Neural crest cell (in vitro differentiated cells): ENCODE measurements around the gene CACNA1A. TPM values are rescaled to one million over a fixed set of nuclear protein-coding genes. Genes with fewer than 3 reads are reported as not detected.

Experiments used
- DNase-seq: peaks from one replicate; pipeline ENCODE4 v3.0.0; 2021; ENCODE audit warnings: low read depth, mixed read lengths, low spot score
- H3K27ac Mint-ChIP-seq: one replicate; pipeline ENCODE4 v1.8.0; 2021; ENCODE audit warnings: mild to moderate bottlenecking, mixed read lengths; ENCODE audit not compliant: unreplicated experiment
- H3K27me3 Mint-ChIP-seq: 2 replicates; pipeline ENCODE4 v1.8.0; 2021; ENCODE audit warnings: low read depth, mild to moderate bottlenecking, mixed read lengths
- H3K36me3 Mint-ChIP-seq: 2 replicates; pipeline ENCODE4 v1.8.0; 2021; ENCODE audit warnings: low read depth, mild to moderate bottlenecking, mixed read lengths
- H3K4me1 Mint-ChIP-seq: 2 replicates; pipeline ENCODE4 v1.8.0; 2021; ENCODE audit warnings: mixed read lengths
- H3K4me3 Mint-ChIP-seq: one replicate; pipeline ENCODE4 v1.8.0; 2021; ENCODE audit warnings: mild to moderate bottlenecking, mixed read lengths
- H3K9me3 Mint-ChIP-seq: 2 replicates; pipeline ENCODE4 v1.8.0; 2021; ENCODE audit warnings: mixed read lengths
- total RNA-seq: library from RNA; stranded (reverse); gene quantifications from 2 replicates; pipeline ENCODE4 v1.2.1, GENCODE V29; 2021
- TF ChIP-seq, protein P1 (sequence below): fragments of 200-600 bp; sonication (generic); conservative IDR thresholded peaks from 2 replicates; pipeline ENCODE4 v1.5.0; 2021; ENCODE audit warnings: antibody characterized with exemption, mild to moderate bottlenecking

The CACNA1A gene
- total RNA-seq, 1 donor from 2014 or later = 2.8 TPM

DNA sequence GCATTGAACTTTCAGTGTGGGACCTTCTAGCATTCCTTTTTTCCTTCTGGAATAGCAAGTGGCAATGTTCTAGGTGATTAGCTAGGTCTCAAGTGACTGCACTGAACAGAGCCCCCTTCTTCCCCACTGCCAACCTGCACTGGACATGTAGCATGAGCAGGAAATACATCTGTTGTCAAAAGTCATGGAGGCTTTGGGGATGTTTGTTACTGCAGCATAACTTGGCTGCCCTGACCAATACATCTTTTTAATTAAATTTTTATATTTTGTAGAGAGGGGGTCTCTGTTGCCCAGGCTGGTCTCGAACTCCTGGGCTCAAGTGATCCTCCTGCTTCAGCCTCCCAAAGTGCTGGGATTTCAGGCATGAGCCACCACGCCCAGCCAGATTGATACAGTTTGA, 163.6 kb downstream of the CACNA1A start:
- H3K36me3 Mint-ChIP-seq = no peaks in the 10 kb centered on the region
- TF ChIP-seq, protein P1, sequence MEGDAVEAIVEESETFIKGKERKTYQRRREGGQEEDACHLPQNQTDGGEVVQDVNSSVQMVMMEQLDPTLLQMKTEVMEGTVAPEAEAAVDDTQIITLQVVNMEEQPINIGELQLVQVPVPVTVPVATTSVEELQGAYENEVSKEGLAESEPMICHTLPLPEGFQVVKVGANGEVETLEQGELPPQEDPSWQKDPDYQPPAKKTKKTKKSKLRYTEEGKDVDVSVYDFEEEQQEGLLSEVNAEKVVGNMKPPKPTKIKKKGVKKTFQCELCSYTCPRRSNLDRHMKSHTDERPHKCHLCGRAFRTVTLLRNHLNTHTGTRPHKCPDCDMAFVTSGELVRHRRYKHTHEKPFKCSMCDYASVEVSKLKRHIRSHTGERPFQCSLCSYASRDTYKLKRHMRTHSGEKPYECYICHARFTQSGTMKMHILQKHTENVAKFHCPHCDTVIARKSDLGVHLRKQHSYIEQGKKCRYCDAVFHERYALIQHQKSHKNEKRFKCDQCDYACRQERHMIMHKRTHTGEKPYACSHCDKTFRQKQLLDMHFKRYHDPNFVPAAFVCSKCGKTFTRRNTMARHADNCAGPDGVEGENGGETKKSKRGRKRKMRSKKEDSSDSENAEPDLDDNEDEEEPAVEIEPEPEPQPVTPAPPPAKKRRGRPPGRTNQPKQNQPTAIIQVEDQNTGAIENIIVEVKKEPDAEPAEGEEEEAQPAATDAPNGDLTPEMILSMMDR = no peak
- H3K27ac Mint-ChIP-seq = no peak overlapping the region
- H3K4me1 Mint-ChIP-seq = no peaks in the 10 kb centered on the region
- H3K27me3 Mint-ChIP-seq = peaks cover 40% of the 10 kb centered on the region
- H3K9me3 Mint-ChIP-seq = no peaks in the 10 kb centered on the region
- no peak overlapping the region for H3K4me3 Mint-ChIP-seq
- DNase-seq = no peak

DNA sequence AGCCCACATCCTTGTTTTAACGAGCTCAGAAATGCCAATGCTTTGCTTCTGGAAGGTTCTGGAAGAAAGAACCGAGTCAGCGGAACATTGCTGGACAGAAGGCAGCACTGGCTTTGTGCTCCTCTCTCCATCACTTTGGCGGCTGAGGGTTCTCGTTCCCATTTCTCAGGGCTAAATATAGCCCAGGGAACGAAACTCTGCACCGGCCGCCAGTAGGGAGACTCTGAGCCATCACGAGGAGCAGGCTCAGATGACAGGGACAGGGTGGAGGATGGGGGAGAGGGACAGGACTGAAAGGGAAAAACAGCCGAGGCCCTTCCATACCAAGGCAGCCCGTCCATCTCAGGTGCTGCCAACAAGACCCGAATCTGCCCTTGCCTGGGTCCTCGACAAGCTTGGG, 166.4 kb downstream of the CACNA1A start:
- TF ChIP-seq, protein P1 = no peak
- H3K4me1 Mint-ChIP-seq = no peaks in the 10 kb centered on the region

DNA sequence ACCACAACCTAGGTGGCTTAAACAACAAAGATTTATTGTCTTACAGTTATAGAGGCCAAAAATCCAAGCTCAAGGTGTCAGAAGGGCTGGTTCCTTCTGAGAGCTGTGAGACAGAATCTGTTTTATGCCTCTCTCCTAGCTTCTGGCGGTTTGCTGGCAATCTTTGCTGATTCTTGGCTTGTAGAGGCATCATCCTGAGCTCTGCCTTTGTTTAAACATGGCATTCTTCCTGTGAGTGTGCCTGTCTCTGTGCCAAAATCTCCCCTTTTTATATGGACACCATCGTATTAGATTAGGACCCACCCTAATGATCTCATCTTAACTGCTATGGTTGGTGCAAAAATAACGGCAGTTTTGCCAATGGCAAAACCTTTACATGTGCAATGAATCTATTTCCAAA, 169.1 kb downstream of the CACNA1A start:
- Mint-ChIP-seq H3K4me1 (no peaks in the 10 kb centered on the region), H3K27me3 (peaks cover 52% of the 10 kb centered on the region), H3K27ac (no peak overlapping the region), H3K4me3 (no peak overlapping the region), H3K36me3 (no peaks in the 10 kb centered on the region), H3K9me3 (peaks cover 3% of the 10 kb centered on the region)
- TF ChIP-seq, protein P1 = no peak
- no peak for DNase-seq

More for the DNA sequence above, 166.4 kb downstream of the CACNA1A start:
- Mint-ChIP-seq H3K27me3 (peaks cover 50% of the 10 kb centered on the region), H3K27ac (no peak overlapping the region), H3K9me3 (no peaks in the 10 kb centered on the region), H3K36me3 (no peaks in the 10 kb centered on the region), H3K4me3 (no peak overlapping the region)
- no peak for DNase-seq

DNA sequence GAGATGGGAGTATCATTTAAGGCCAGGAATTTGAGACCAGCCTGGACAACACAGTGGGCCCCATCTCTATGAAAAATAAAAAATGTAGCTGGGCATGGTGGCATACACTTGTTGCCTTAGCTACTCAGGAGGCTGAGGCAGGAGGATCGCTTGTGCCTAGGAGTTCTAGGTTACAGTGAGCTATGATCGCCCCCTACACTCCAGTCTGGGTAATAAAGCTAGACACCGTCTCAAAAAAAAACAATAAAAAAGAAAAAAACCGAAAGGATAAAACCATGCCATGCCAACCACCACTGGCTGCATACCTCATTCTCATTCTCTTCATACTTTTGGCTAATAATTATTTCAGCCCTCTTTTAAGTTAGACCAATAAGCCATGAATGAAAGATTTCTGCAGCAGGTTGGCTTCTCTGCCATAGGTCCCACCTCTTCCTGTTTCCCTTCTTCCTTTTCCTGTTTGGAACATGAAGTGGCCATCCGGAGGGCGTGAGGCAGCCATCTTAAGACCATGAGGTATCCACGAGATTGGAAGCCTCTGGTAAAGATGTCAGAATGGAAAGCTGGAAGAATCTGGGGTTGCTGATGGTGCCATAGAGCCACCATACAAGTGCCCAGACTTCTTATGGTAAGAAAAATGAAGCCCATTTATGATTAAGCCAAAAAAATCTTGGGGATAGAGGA, 171.3 kb downstream of the CACNA1A start:
- no peaks in the 10 kb centered on the region for H3K36me3 Mint-ChIP-seq
- H3K4me1 Mint-ChIP-seq = no peaks in the 10 kb centered on the region

DNA sequence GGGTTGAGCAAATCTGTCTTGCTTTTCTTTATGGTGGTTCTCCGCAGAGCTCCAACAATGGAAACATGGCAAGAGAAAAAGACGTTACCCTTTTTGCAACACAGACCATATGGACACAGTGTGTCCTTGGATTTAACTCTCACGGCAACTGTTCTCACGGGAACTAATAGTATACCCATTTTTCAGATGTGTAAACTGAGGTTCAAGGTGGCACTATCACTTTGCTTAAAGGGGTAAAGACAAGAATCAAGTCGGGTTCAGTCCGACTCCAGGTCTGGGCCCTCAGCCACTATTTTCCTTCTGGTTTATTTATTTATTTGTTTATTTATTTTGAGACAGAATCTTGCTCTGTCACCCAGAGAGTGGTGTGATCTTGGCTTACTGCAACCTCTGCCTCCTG, 176.0 kb downstream of the CACNA1A start:
- no peaks in the 10 kb centered on the region for H3K36me3 Mint-ChIP-seq
- H3K27ac Mint-ChIP-seq = no peak overlapping the region
- peaks cover 35% of the 10 kb centered on the region for H3K27me3 Mint-ChIP-seq
- no peak for DNase-seq
- TF ChIP-seq, protein P1 = no peak
- no peaks in the 10 kb centered on the region for H3K4me1 Mint-ChIP-seq
- H3K9me3 Mint-ChIP-seq = peaks cover 3% of the 10 kb centered on the region
- H3K4me3 Mint-ChIP-seq = no peak overlapping the region

More for the DNA sequence above, 171.3 kb downstream of the CACNA1A start:
- H3K4me3 Mint-ChIP-seq = no peak overlapping the region
- peaks cover 3% of the 10 kb centered on the region for H3K9me3 Mint-ChIP-seq
- TF ChIP-seq, protein P1 = no peak
- H3K27ac Mint-ChIP-seq = no peak overlapping the region
- DNase-seq = no peak
- peaks cover 40% of the 10 kb centered on the region for H3K27me3 Mint-ChIP-seq
